Ishikawa (cell line): ENCODE measurements around the gene SPINT2.

Experiments used
- CREB1 ChIP-seq: IDR thresholded peaks from 2 replicates; pipeline ENCODE4 v1.6.1; 2012; ENCODE audit warnings: low read depth
- FOXM1 ChIP-seq: IDR thresholded peaks from 2 replicates; pipeline ENCODE4 v1.6.1; 2012; ENCODE audit warnings: low read depth, borderline replicate concordance
- NFIC ChIP-seq: IDR thresholded peaks from 2 replicates; pipeline ENCODE4 v1.6.1; 2012
- RAD21 ChIP-seq: IDR thresholded peaks from 2 replicates; pipeline ENCODE4 v1.6.1; 2012; ENCODE audit warnings: low read depth
- REST ChIP-seq: IDR thresholded peaks from 2 replicates; pipeline ENCODE4 v1.6.1; 2012; ENCODE audit warnings: low read depth, mild to moderate bottlenecking
- TAF1 ChIP-seq: IDR thresholded peaks from 2 replicates; pipeline ENCODE4 v1.6.1; 2012; ENCODE audit warnings: low read depth, mild to moderate bottlenecking
- TF ChIP-seq, protein P1 (sequence below): IDR thresholded peaks from 2 replicates; pipeline ENCODE4 v1.6.1; 2012

- TF ChIP-seq FOXM1 (no peak), TAF1 (no peak), RAD21 (no peak), NFIC (no peak), CREB1 (no peak), REST (no peak)
- TF ChIP-seq, protein P1, sequence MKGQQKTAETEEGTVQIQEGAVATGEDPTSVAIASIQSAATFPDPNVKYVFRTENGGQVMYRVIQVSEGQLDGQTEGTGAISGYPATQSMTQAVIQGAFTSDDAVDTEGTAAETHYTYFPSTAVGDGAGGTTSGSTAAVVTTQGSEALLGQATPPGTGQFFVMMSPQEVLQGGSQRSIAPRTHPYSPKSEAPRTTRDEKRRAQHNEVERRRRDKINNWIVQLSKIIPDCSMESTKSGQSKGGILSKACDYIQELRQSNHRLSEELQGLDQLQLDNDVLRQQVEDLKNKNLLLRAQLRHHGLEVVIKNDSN: no peak
Observed at GRCh38 chr19:38340927-38341326, 76.6 kb downstream of the SPINT2 start.
